HG03457 (cell line): ENCODE data around the gene CSNK1D.
"Not testable (repeated sequence)": the region's sequence is repeated elsewhere in the genome, so short reads cannot be mapped to it uniquely, and the experiment has no call there.

Experiments
- ATAC-seq: cut with Tn5 transposase; IDR thresholded peaks from one replicate; pipeline ENCODE4 v1.9.1; 2021; ENCODE audit warnings: moderate number of reproducible peaks; ENCODE audit not compliant: unreplicated experiment

Gene CSNK1D

GRCh38 chr17:82217120-82217529, 56.4 kb downstream of the CSNK1D start:
- no peak for ATAC-seq

- no peak for ATAC-seq
Observed at GRCh38 chr17:82216301-82217119, 57.0 kb downstream of the CSNK1D start.

- ATAC-seq, result no peak
Observed at GRCh38 chr17:82215972-82216300, 57.6 kb downstream of the CSNK1D start.

GRCh38 chr17:82215095-82215971, 58.2 kb downstream of the CSNK1D start:
- no peak for ATAC-seq

- no peak for ATAC-seq
Observed at GRCh38 chr17:82214012-82214628, 59.4 kb downstream of the CSNK1D start.

GRCh38 chr17:82213251-82214011, 60.1 kb downstream of the CSNK1D start:
- ATAC-seq, result no peak

GRCh38 chr17:82212331-82213250, 60.9 kb downstream of the CSNK1D start, which contains the start of gene CCDC57:
CCDC57 (minus strand) TSS chr17:82212842; CDS start chr17:82201944, 10,898 bp downstream.
- ATAC-seq, result no peak

- ATAC-seq, result not testable (repeated sequence)
Observed at GRCh38 chr17:82210655-82211054, 62.8 kb downstream of the CSNK1D start.

GRCh38 chr17:82205720-82206508, 67.6 kb downstream of the CSNK1D start:
- no peak for ATAC-seq

- no peak for ATAC-seq
Observed at GRCh38 chr17:82204831-82205719, 68.4 kb downstream of the CSNK1D start.

- no peak for ATAC-seq
Observed at GRCh38 chr17:82203920-82204319, 69.6 kb downstream of the CSNK1D start.

GRCh38 chr17:82202981-82203380, 70.5 kb downstream of the CSNK1D start:
- no peak for ATAC-seq

- ATAC-seq, result no peak
Observed at GRCh38 chr17:82201498-82201910, 72.0 kb downstream of the CSNK1D start.

- ATAC-seq, result no peak
Observed at GRCh38 chr17:82200743-82201497, 72.6 kb downstream of the CSNK1D start.

- no peak for ATAC-seq
Observed at GRCh38 chr17:82200135-82200534, 73.4 kb downstream of the CSNK1D start.

GRCh38 chr17:82199496-82199895, 74.0 kb downstream of the CSNK1D start:
- ATAC-seq, result no peak

GRCh38 chr17:82198092-82198491, 75.4 kb downstream of the CSNK1D start:
- ATAC-seq, result no peak
